ENCODE data around the gene NEGR1. TPM values are rescaled to one million over a fixed set of nuclear protein-coding genes. Genes with fewer than 3 reads are reported as not detected.
"Not testable (repeated sequence)": the region's sequence is repeated elsewhere in the genome, so short reads cannot be mapped to it uniquely, and the experiment has no call there.

The NEGR1 gene
- total and polyA plus RNA-seq, 3 donors from 2014 or later: 2.9 to 7.6 (median 3.1) TPM

- Histone ChIP-seq H3K4me3 (no peak overlapping the region), H3K36me3 (ENCODE audit: low read depth, missing control alignments) (no peaks in the 10 kb centered on the region), H3K27me3 (no peaks in the 10 kb centered on the region), H3K4me1 (no peaks in the 10 kb centered on the region), H3K27ac (no peak overlapping the region), H3K9me3 (no peaks in the 10 kb centered on the region)
- TF ChIP-seq, protein P1, sequence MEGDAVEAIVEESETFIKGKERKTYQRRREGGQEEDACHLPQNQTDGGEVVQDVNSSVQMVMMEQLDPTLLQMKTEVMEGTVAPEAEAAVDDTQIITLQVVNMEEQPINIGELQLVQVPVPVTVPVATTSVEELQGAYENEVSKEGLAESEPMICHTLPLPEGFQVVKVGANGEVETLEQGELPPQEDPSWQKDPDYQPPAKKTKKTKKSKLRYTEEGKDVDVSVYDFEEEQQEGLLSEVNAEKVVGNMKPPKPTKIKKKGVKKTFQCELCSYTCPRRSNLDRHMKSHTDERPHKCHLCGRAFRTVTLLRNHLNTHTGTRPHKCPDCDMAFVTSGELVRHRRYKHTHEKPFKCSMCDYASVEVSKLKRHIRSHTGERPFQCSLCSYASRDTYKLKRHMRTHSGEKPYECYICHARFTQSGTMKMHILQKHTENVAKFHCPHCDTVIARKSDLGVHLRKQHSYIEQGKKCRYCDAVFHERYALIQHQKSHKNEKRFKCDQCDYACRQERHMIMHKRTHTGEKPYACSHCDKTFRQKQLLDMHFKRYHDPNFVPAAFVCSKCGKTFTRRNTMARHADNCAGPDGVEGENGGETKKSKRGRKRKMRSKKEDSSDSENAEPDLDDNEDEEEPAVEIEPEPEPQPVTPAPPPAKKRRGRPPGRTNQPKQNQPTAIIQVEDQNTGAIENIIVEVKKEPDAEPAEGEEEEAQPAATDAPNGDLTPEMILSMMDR (IDR thresholded peaks at IDR 0.05): no peak
- TF ChIP-seq POLR2A (IDR thresholded peaks at IDR 0.05): no peak
- 76 to 81% methylated on average over 1 of the region's 1 CpG for WGBS, 2 donors
- DNase-seq: no peak
- intact Hi-C loops (cut with DNase I; ENCODE audit: low total_unique reads): no loop called here
Observed at GRCh38 chr1:71914626-71915025, 367.7 kb downstream of the NEGR1 start.

DNA sequence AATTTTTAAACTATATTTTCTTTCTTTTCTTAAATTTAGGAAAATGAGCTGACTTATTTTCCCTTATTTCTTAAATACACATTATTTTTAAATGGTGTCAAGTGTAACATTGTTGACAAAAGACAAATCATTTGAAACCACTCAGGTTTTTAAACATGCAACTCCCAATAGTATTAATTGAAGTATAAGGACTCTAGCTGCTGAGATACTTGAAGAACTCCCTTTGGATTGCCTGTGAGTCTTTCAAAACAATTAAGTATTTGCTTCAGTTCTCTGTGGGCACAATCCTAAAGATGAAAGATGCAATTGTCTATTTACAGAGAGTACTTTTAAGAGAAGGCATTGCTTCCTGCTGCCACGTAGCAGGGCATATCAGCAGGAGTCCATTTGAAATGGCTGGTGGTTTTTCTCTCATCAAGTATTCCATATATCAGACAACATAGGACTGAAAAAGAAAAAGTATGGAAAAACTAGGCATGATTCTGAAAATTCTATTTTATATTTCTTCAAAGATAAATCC, 373.4 kb downstream of the NEGR1 start:
- Histone ChIP-seq H3K27ac (no peak overlapping the region), H3K36me3 (ENCODE audit: low read depth, missing control alignments) (no peaks in the 10 kb centered on the region), H3K9me3 (no peaks in the 10 kb centered on the region), H3K4me1 (no peaks in the 10 kb centered on the region), H3K4me3 (no peak overlapping the region), H3K27me3 (no peaks in the 10 kb centered on the region)
- no peak for DNase-seq
- TF ChIP-seq, protein P1 (IDR thresholded peaks at IDR 0.05): no peak
- TF ChIP-seq POLR2A (IDR thresholded peaks at IDR 0.05): no peak
- intact Hi-C loops (cut with DNase I; ENCODE audit: low total_unique reads): no loop called here
- WGBS, 2 donors: 75 to 78% methylated on average over 1 of the region's 1 CpG

GRCh38 chr1:71908303-71908702, 374.0 kb downstream of the NEGR1 start:
- intact Hi-C loops (cut with DNase I; ENCODE audit: low total_unique reads): no loop called here
- 26 to 59% methylated on average over 1 of the region's 1 CpG for WGBS, 2 donors

DNA sequence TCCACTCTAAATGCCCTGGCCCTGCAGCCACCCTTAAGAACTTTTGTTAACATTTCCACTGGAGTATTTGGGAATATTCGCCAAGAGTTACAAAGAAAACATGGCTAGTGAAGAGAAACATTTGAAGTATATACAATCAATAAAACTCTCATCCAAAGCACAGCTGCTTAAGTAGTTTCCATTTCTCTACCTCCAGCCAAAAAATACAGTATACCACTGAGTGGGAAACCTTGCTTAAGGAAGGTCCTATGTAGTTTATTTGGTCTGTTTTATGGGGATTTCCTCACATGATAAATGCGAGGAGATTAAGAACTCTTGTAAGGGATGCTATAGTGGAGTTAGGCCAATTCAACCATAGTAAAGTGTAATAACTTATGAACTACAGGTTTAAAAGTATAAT, 382.5 kb downstream of the NEGR1 start:
- Histone ChIP-seq H3K9me3 (no peaks in the 10 kb centered on the region), H3K36me3 (ENCODE audit: low read depth, missing control alignments) (no peaks in the 10 kb centered on the region), H3K4me1 (no peaks in the 10 kb centered on the region), H3K27ac (no peak overlapping the region), H3K27me3 (no peaks in the 10 kb centered on the region), H3K4me3 (no peak overlapping the region)
- DNase-seq: no peak
- 75 to 85% methylated on average over 2 of the region's 2 CpGs for WGBS, 2 donors
- intact Hi-C loops (cut with DNase I; ENCODE audit: low total_unique reads): no loop called here
- TF ChIP-seq, protein P1 (IDR thresholded peaks at IDR 0.05): no peak
- no peak for TF ChIP-seq POLR2A (IDR thresholded peaks at IDR 0.05)

More at GRCh38 chr1:71908303-71908702, 374.0 kb downstream of the NEGR1 start:
- H3K9me3 ChIP-seq: no peaks in the 10 kb centered on the region
- no peaks in the 10 kb centered on the region for H3K4me1 ChIP-seq
- no peak overlapping the region for H3K4me3 ChIP-seq
- H3K27me3 ChIP-seq: no peaks in the 10 kb centered on the region
- H3K36me3 ChIP-seq (ENCODE audit: low read depth, missing control alignments): no peaks in the 10 kb centered on the region
- TF ChIP-seq POLR2A (IDR thresholded peaks at IDR 0.05): no peak
- TF ChIP-seq, protein P1 (IDR thresholded peaks at IDR 0.05): no peak
- H3K27ac ChIP-seq: no peak overlapping the region
- DNase-seq: no peak

DNA sequence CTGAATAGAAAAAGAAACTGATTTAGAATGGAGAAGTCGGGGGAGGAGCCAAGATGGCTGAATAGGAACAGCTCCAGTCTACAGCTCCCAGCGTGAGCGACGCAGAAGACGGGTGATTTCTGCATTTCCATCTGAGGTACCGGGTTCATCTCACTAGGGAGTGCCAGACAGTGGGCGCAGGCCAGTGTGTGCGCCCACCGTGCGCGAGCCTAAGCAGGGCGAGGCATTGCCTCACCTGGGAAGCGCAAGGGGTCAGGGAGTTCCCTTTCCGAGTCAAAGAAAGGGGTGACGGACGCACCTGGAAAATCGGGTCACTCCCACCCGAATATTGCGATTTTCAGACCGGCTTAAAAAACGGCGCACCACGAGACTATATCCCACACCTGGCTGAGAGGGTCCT, 394.2 kb downstream of the NEGR1 start:
- H3K27ac ChIP-seq; intact Hi-C loops (cut with DNase I; ENCODE audit: low total_unique reads); H3K36me3 ChIP-seq (ENCODE audit: low read depth, missing control alignments); H3K4me3 ChIP-seq; H3K4me1 ChIP-seq; DNase-seq; H3K9me3 ChIP-seq; H3K27me3 ChIP-seq: not testable (repeated sequence)
- WGBS, 2 donors: 93 to 98% methylated on average over 23 of the region's 23 CpGs

Data from testis (tissue), 3 donors.